H9 (cell line): Measurements from ENCODE around the gene RGL2. TPM values are rescaled to one million over a fixed set of nuclear protein-coding genes. Genes with fewer than 3 reads are reported as not detected.

Source experiments
- DNase-seq: peaks from one replicate; pipeline ENCODE4 v3.0.0-alpha.2; 2017
- H2AFZ ChIP-seq: one replicate; pipeline ENCODE4 v1.6.1; 2013; ENCODE audit warnings: mild to moderate bottlenecking, low read length, control low read depth, moderate library complexity
- H2AK5ac ChIP-seq: 2 replicates; pipeline ENCODE4 v1.6.1; 2013; ENCODE audit warnings: low read length, control low read depth, mixed read lengths; ENCODE audit not compliant: insufficient read length
- H2BK120ac ChIP-seq: one replicate; pipeline ENCODE4 v1.6.1; 2013; ENCODE audit warnings: low read depth, mild to moderate bottlenecking, low read length, control low read depth, inconsistent platforms; ENCODE audit not compliant: poor library complexity, severe bottlenecking
- H2BK12ac ChIP-seq: 2 replicates; pipeline ENCODE4 v1.6.1; 2013; ENCODE audit warnings: low read length, control low read depth, mixed read lengths, low read depth; ENCODE audit not compliant: insufficient read length
- H2BK15ac ChIP-seq: 2 replicates; pipeline ENCODE4 v1.6.1; 2013; ENCODE audit warnings: low read depth, low read length, control low read depth
- H2BK20ac ChIP-seq: one replicate; pipeline ENCODE4 v1.6.1; 2013; ENCODE audit warnings: low read depth, mild to moderate bottlenecking, low read length, control low read depth, inconsistent platforms; ENCODE audit not compliant: poor library complexity, severe bottlenecking
- H2BK5ac ChIP-seq: 2 replicates; pipeline ENCODE4 v1.6.1; 2013; ENCODE audit warnings: low read length, control low read depth, mixed read lengths; ENCODE audit not compliant: insufficient read length
- H3K14ac ChIP-seq: 2 replicates; pipeline ENCODE4 v1.6.1; 2013; ENCODE audit warnings: low read length, control low read depth; ENCODE audit not compliant: insufficient read depth
- H3K18ac ChIP-seq: 2 replicates; pipeline ENCODE4 v1.6.1; 2013; ENCODE audit warnings: low read depth, mild to moderate bottlenecking, mixed read lengths, low read length, control low read depth; ENCODE audit not compliant: insufficient read length
- H3K23ac ChIP-seq: 2 replicates; pipeline ENCODE4 v1.6.1; 2013; ENCODE audit warnings: low read length, control low read depth, mixed read lengths, low read depth; ENCODE audit not compliant: insufficient read length
- H3K23me2 ChIP-seq: 2 replicates; pipeline ENCODE4 v1.6.1; 2013; ENCODE audit warnings: low read depth, mild to moderate bottlenecking, mixed read lengths, low read length, control low read depth; ENCODE audit not compliant: insufficient read length, poor library complexity, severe bottlenecking
- H3K27ac ChIP-seq: 2 replicates; pipeline ENCODE4 v1.5.1; 2013; ENCODE audit warnings: low read length, control low read depth, mixed read lengths, low read depth; ENCODE audit not compliant: insufficient read length
- H3K27me3 ChIP-seq: 2 replicates; pipeline ENCODE4 v1.6.1; 2013; ENCODE audit warnings: low read length, control low read depth, inconsistent platforms; ENCODE audit not compliant: insufficient read depth
- H3K4ac ChIP-seq: 2 replicates; pipeline ENCODE4 v1.6.1; 2013; ENCODE audit warnings: low read depth, mild to moderate bottlenecking, control low read depth, inconsistent platforms, low read length, moderate library complexity
- H3K4me1 ChIP-seq: 2 replicates; pipeline ENCODE4 v1.6.1; 2013; ENCODE audit warnings: low read length, control low read depth, inconsistent platforms; ENCODE audit not compliant: insufficient read depth
- H3K4me2 ChIP-seq: 2 replicates; pipeline ENCODE4 v1.6.1; 2013; ENCODE audit warnings: low read length, control low read depth, mixed read lengths; ENCODE audit not compliant: insufficient read length, insufficient read depth
- H3K56ac ChIP-seq: 2 replicates; pipeline ENCODE4 v1.6.1; 2013; ENCODE audit warnings: low read depth, mild to moderate bottlenecking, mixed read lengths, low read length, control low read depth; ENCODE audit not compliant: insufficient read length
- H3K79me1 ChIP-seq: 2 replicates; pipeline ENCODE4 v1.6.1; 2013; ENCODE audit warnings: low read depth, mild to moderate bottlenecking, moderate library complexity, low read length, control low read depth, inconsistent platforms; ENCODE audit not compliant: insufficient read depth, poor library complexity, severe bottlenecking
- H3K79me2 ChIP-seq: 2 replicates; pipeline ENCODE4 v1.6.1; 2013; ENCODE audit warnings: low read length, control low read depth, inconsistent platforms; ENCODE audit not compliant: insufficient read depth
- H3K9ac ChIP-seq: 2 replicates; pipeline ENCODE4 v1.6.1; 2013; ENCODE audit warnings: low read length, control low read depth, mixed read lengths; ENCODE audit not compliant: insufficient read length; ENCODE audit errors: extremely low read depth
- H3K9me3 ChIP-seq: one replicate; pipeline ENCODE4 v1.6.1; 2013; ENCODE audit warnings: low read depth, low read length, inconsistent platforms; ENCODE audit not compliant: control insufficient read depth
- H3T11ph ChIP-seq: one replicate; pipeline ENCODE4 v1.6.1; 2013; ENCODE audit warnings: mild to moderate bottlenecking, low read length, control low read depth, inconsistent platforms
- H4K20me1 ChIP-seq: one replicate; pipeline ENCODE4 v1.6.1; 2013; ENCODE audit not compliant: control insufficient read depth, insufficient read length, insufficient read depth
- H4K5ac ChIP-seq: 2 replicates; pipeline ENCODE4 v1.6.1; 2013; ENCODE audit warnings: low read depth, mild to moderate bottlenecking, mixed read lengths, low read length, control low read depth; ENCODE audit not compliant: insufficient read length
- H4K8ac ChIP-seq: replicated peaks from 2 replicates; pipeline ENCODE4 v1.6.1; 2013; ENCODE audit warnings: low read length, control low read depth, mixed read lengths, low read depth; ENCODE audit not compliant: insufficient read length
- H4K91ac ChIP-seq: 2 replicates; pipeline ENCODE4 v1.6.1; 2013; ENCODE audit warnings: low read depth, mild to moderate bottlenecking, moderate library complexity, mixed read lengths, low read length, control low read depth; ENCODE audit not compliant: insufficient read length
- H3K27ac Mint-ChIP-seq, 3 experiments: 2 replicates in 2 of 3; 3 replicates in 1 of 3; pipeline ENCODE4 v1.8.0; 2020 to 2021; ENCODE audit warnings: mixed read lengths in 3 of 3, mild to moderate bottlenecking in 1 of 3, moderate library complexity in 1 of 3
- H3K27me3 Mint-ChIP-seq: 2 replicates; pipeline ENCODE4 v1.8.0; 2021; ENCODE audit warnings: low read depth, mild to moderate bottlenecking, moderate library complexity, mixed read lengths
- H3K36me3 Mint-ChIP-seq, 3 experiments: 2 replicates in 2 of 3; 3 replicates in 1 of 3; pipeline ENCODE4 v1.8.0; 2020 to 2021; ENCODE audit warnings: low read depth in 3 of 3, mixed read lengths in 3 of 3; ENCODE audit not compliant: insufficient read depth in 1 of 3
- H3K4me1 Mint-ChIP-seq, 2 experiments: 2 replicates each; pipeline ENCODE4 v1.8.0; 2020; ENCODE audit warnings: mixed read lengths in 2 of 2
- H3K4me3 Mint-ChIP-seq, 2 experiments: 2 replicates in 1 of 2; 3 replicates in 1 of 2; pipeline ENCODE4 v1.8.0; 2020 to 2021; ENCODE audit warnings: mild to moderate bottlenecking in 2 of 2, mixed read lengths in 2 of 2, moderate library complexity in 1 of 2
- H3K9me3 Mint-ChIP-seq, 2 experiments: 2 replicates in 1 of 2; 3 replicates in 1 of 2; pipeline ENCODE4 v1.8.0; 2020; ENCODE audit warnings: mild to moderate bottlenecking in 2 of 2, mixed read lengths in 2 of 2, moderate library complexity in 1 of 2
- CTCF ChIP-seq: fragments of 200-600 bp; sonication (generic); conservative IDR thresholded peaks from 3 replicates; pipeline ENCODE4 v1.8.0; 2021; ENCODE audit warnings: antibody characterized with exemption, mild to moderate bottlenecking
- WGBS: extraction: QIAGEN DNeasy Blood & Tissue Kit; methylation state at CpG from one replicate; pipeline ENCODE4 v1.1.7; 2013; ENCODE audit warnings: missing lambda C conversion rate, low lambda C conversion rate, mixed read lengths; ENCODE audit not compliant: insufficient read length; ENCODE audit errors: extremely low coverage; 5-methylcytosine and 5-hydroxymethylcytosine counted together
- total RNA-seq: library from RNA; stranded (reverse); gene quantifications from 2 replicates; pipeline ENCODE4 v1.2.1, GENCODE V29; 2021

The RGL2 gene
- total RNA-seq, 1 experiment from 2014 or later: 74.3 TPM

GRCh38 chr6:33299237-33299944 lies 649 bp upstream of the RGL2 start:
- Histone ChIP-seq H3K4me1 (no peaks in the 10 kb centered on the region), H3K56ac (peak overlapping the region; percentile 7), H3K18ac (peak overlapping the region; percentile 71), H3K4me2 (peak overlapping the region; percentile 90), H4K20me1 (no peaks in the 10 kb centered on the region), H3K9ac (peak overlapping the region; percentile 85), H2BK20ac (no peak overlapping the region), H4K5ac (no peak overlapping the region), H3K27ac (peak overlapping the region; percentile 91), H2BK5ac (no peak overlapping the region), H3K4ac (no peak overlapping the region), H2AFZ (no peak overlapping the region), H2BK120ac (no peak overlapping the region), H4K91ac (no peak overlapping the region), H2BK12ac (no peak overlapping the region), H3K23me2 (peaks cover 22% of the 10 kb centered on the region), H3K79me1 (no peaks in the 10 kb centered on the region), H3K27me3 (no peaks in the 10 kb centered on the region), H2BK15ac (no peak overlapping the region), H3K79me2 (peaks cover 3% of the 10 kb centered on the region; the same call in 1 of the 2 replicates), H3K14ac (peak overlapping the region; percentile 80), H3T11ph (no peak overlapping the region), H4K8ac (no peak overlapping the region), H3K23ac (no peak overlapping the region), H2AK5ac (no peak overlapping the region), H3K9me3 (no peaks in the 10 kb centered on the region)
- peak; percentile 87 for DNase-seq
- Mint-ChIP-seq H3K9me3 (no peaks in the 10 kb centered on the region), H3K36me3 (peaks cover 7 to 26% (median 17%) of the 10 kb centered on the region in 3 experiments; a peak in 6 of 7 replicates), H3K4me3 (peak overlapping the region; percentile 98 to 100), H3K27ac (peak overlapping the region; percentile 98 to 99 (median 98)), H3K4me1 (peaks cover 12 to 20% of the 10 kb centered on the region in 2 experiments), H3K27me3 (no peaks in the 10 kb centered on the region)
- TF ChIP-seq CTCF: peak; percentile 81
- WGBS: no CpG with 5 or more reads among the region's 54 CpGs
